Nephron (organoid): ENCODE results near the gene RDX.
"Not testable (repeated sequence)": the region's sequence is repeated elsewhere in the genome, so short reads cannot be mapped to it uniquely, and the experiment has no call there.

Experiments used
- H3K27ac Mint-ChIP-seq, 3 experiments: 2 replicates each; pipeline ENCODE4 v1.8.0; 2020; ENCODE audit warnings: mixed read lengths in 3 of 3, mild to moderate bottlenecking in 2 of 3, moderate library complexity in 1 of 3
- H3K27me3 Mint-ChIP-seq: 2 replicates; pipeline ENCODE4 v1.8.0; 2021; ENCODE audit warnings: low read depth, mild to moderate bottlenecking, moderate library complexity, mixed read lengths
- H3K36me3 Mint-ChIP-seq: 2 replicates; pipeline ENCODE4 v1.8.0; 2020; ENCODE audit warnings: low read depth, mixed read lengths
- H3K4me1 Mint-ChIP-seq: 2 replicates; pipeline ENCODE4 v1.8.0; 2020; ENCODE audit warnings: mixed read lengths
- H3K4me3 Mint-ChIP-seq, 3 experiments: 2 replicates each; pipeline ENCODE4 v1.8.0; 2020; ENCODE audit warnings: mild to moderate bottlenecking in 3 of 3, mixed read lengths in 3 of 3, moderate library complexity in 2 of 3
- H3K9me3 Mint-ChIP-seq: 2 replicates; pipeline ENCODE4 v1.8.0; 2020; ENCODE audit warnings: mixed read lengths
- TF ChIP-seq, protein P1 (sequence below), 3 experiments: fragments of 200-600 bp; sonication (generic); IDR thresholded peaks; one replicate each; pipeline ENCODE4 v1.5.0; 2021; ENCODE audit warnings: antibody characterized with exemption in 3 of 3; ENCODE audit not compliant: unreplicated experiment in 3 of 3

RDX gene

DNA sequence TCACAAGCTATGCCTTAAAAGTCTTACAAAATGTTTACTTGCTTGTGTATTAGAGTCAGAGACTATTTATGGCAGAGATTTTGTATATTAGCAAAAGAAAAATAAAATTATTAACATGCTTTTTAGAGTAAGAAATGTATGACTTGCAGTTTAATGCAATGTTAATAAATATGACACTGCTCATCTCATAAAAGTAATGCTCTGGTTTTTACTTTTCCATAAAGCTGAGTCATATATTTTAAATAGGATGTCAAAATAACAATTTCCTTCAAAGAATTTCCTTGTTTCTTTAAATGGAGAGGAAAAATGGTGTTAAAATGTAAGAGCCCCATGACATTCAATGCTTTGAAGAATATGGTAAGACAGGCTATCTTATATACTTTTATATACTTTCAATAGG, 16.3 kb upstream of the RDX start:
- Mint-ChIP-seq H3K36me3 (no peaks in the 10 kb centered on the region), H3K27me3 (no peaks in the 10 kb centered on the region), H3K4me1 (peaks cover 23% of the 10 kb centered on the region), H3K9me3 (no peaks in the 10 kb centered on the region), H3K4me3 (no peak overlapping the region), H3K27ac (no peak overlapping the region)
- TF ChIP-seq, protein P1, sequence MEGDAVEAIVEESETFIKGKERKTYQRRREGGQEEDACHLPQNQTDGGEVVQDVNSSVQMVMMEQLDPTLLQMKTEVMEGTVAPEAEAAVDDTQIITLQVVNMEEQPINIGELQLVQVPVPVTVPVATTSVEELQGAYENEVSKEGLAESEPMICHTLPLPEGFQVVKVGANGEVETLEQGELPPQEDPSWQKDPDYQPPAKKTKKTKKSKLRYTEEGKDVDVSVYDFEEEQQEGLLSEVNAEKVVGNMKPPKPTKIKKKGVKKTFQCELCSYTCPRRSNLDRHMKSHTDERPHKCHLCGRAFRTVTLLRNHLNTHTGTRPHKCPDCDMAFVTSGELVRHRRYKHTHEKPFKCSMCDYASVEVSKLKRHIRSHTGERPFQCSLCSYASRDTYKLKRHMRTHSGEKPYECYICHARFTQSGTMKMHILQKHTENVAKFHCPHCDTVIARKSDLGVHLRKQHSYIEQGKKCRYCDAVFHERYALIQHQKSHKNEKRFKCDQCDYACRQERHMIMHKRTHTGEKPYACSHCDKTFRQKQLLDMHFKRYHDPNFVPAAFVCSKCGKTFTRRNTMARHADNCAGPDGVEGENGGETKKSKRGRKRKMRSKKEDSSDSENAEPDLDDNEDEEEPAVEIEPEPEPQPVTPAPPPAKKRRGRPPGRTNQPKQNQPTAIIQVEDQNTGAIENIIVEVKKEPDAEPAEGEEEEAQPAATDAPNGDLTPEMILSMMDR (IDR thresholded peaks at IDR 0.05; ENCODE audit: unreplicated experiment in 3 of 3), result no peak

DNA sequence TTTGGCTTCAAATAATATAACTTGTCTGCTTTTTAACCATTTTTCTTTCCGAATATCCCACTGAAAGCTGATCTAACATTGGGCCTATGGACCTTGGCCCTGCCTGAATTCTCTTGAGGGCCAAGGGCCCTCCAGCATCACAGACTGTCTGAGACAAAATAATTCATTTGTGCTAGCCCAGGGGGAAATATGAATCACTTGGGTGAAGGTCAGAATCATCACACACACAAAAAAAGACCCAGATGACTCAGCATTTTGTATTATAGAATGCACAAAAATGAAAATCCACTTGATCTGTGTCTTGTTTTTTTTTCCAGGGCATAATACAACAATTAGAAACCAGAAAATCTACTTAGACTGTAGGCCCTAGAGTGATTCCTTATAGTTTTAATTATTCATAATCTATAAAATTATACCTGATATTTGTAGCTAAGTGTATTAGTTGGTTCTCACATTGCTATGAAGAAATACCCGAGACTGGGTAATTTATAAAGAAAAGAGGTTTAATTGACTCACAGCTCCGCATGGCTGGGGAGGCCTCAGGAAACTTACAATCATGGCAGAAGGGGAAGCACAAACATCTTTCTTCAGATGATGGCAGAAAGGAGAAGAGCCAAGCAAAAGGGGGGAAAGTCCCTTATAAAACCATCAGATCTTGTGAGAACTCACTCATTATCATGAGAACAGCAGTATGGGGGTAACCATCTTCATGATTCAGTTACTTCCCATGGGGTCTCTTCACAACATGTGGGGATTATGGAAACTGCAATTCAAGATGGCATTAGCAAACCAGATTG, 15.6 kb upstream of the RDX start:
- Mint-ChIP-seq H3K36me3 (no peaks in the 10 kb centered on the region), H3K9me3 (no peaks in the 10 kb centered on the region), H3K4me1 (peaks cover 16% of the 10 kb centered on the region), H3K4me3 (no peak overlapping the region), H3K27ac (peak overlapping the region in 2 of 3 experiments; percentile 52 to 56), H3K27me3 (no peaks in the 10 kb centered on the region)
- TF ChIP-seq, protein P1 (IDR thresholded peaks at IDR 0.05; ENCODE audit: unreplicated experiment in 3 of 3), result no peak

DNA sequence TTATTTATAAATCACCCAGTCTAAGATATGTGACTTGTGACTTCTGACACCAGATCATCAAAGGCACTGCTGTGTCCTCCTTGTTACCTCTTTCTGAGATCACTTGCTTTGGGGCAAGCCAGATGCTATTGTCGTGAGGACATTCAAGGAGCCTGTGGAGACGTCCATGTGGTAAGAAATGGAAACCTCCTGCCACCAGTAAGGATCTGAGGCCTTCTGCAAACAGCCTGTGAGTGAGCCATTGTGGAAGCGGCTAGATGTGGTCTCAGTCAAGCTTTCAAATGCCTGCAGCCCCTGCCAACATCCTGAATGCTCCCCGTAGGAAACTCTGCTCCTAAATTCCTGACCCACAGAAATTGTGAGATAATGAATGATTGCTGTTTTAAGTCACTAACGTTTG, 11.7 kb upstream of the RDX start:
- H3K36me3 Mint-ChIP-seq, result no peaks in the 10 kb centered on the region
- no peaks in the 10 kb centered on the region for H3K27me3 Mint-ChIP-seq
- TF ChIP-seq, protein P1 (IDR thresholded peaks at IDR 0.05; ENCODE audit: unreplicated experiment in 3 of 3), result no peak
- no peak overlapping the region for H3K27ac Mint-ChIP-seq
- peaks cover 20% of the 10 kb centered on the region for H3K4me1 Mint-ChIP-seq
- H3K4me3 Mint-ChIP-seq, result no peak overlapping the region
- no peaks in the 10 kb centered on the region for H3K9me3 Mint-ChIP-seq

DNA sequence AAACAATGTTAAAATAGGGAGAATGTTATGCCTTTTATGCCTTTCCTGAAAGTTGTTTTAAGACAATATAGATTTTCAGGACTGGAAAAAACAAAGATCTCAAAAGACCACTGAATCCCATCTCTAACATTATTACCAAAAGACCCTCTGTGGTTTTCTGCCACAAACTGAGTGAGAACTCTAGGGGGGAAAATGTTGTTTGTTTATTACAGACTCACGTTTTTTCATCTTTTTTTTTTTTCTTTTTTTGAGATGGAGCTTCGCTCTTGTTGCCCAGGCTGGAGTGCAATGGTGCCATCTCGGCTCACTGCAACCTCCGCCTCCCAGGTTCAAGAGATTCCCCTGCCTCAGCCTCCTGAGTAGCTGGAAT, 9.6 kb upstream of the RDX start:
- not testable (repeated sequence) for H3K27ac Mint-ChIP-seq, H3K36me3 Mint-ChIP-seq, H3K4me1 Mint-ChIP-seq, H3K4me3 Mint-ChIP-seq, H3K9me3 Mint-ChIP-seq, H3K27me3 Mint-ChIP-seq

DNA sequence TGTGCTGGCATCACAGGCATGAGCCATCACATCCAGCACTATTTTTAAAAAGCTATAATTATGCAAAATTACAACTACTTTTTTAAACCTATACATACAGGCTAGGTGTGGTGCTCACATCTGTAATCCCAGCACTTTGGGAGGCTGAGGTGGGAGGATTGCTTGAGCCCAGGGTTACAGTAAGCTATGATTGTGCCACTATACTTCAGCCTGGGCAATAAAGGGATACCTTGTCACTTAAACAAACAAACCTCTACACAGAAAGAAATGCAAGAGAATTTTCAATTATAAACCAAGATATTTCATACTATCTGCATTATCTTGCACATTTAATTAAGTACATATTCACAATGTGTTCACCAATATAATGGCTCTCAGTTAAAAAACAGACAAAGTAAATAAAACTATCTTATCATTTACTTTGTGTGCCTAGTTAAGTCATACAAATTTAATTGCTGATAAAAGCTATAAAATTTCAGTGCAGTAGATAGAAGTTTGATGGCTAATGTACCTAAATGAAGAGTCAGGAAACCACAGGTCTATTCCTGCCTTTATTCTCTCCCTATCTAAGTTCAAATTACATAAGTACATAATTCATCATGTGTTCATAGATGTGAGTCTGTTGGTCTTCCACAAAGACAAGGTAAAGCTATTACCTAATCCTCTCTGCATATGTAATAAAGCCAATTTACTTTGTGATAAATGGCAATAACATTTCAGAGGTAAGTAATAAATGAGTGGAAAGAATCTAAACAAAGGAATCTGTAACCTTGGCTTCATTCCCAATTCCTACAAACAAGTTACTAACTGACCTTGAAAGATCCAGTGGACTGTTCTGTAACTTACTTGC, 9.0 kb upstream of the RDX start:
- Mint-ChIP-seq H3K27ac (no peak overlapping the region), H3K36me3 (no peaks in the 10 kb centered on the region), H3K9me3 (no peaks in the 10 kb centered on the region), H3K4me3 (no peak overlapping the region), H3K27me3 (no peaks in the 10 kb centered on the region), H3K4me1 (peaks cover 4% of the 10 kb centered on the region)
- TF ChIP-seq, protein P1 (IDR thresholded peaks at IDR 0.05; ENCODE audit: unreplicated experiment in 3 of 3), result no peak

DNA sequence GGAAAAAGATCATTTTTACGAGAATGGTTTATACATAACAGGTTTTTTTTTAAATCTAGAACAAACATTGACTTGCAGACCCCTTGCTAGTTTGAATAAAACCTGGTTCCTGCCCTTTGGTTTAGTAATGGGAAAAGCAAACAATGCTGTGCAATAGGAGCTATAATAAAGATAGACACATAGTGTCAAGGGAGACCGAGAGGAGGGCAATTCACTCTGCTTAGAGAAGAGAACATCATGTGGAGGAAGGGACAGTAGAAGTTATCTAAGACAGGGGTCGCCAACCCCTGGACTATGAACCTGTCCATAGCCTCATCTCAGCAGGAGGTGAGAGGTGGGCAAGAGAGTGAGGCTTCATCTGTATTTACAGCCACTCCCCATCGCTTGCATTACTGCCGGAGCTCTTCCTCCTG, 7.0 kb upstream of the RDX start:
- no peaks in the 10 kb centered on the region for H3K27me3 Mint-ChIP-seq
- no peak overlapping the region for H3K27ac Mint-ChIP-seq
- H3K4me3 Mint-ChIP-seq, result no peak overlapping the region
- TF ChIP-seq, protein P1 (IDR thresholded peaks at IDR 0.05; ENCODE audit: unreplicated experiment in 3 of 3), result no peak
- no peaks in the 10 kb centered on the region for H3K9me3 Mint-ChIP-seq
- H3K36me3 Mint-ChIP-seq, result no peaks in the 10 kb centered on the region
- peaks cover 4% of the 10 kb centered on the region for H3K4me1 Mint-ChIP-seq
